GM12801 (cell line): ENCODE results near the gene RETN.

Experiments used
- CTCF ChIP-seq: IDR thresholded peaks from one replicate; pipeline ENCODE4 v1.5.1; 2011; ENCODE audit warnings: control low read depth; ENCODE audit not compliant: insufficient read length; ENCODE audit errors: extremely low read depth

The RETN gene

GRCh38 chr19:7646426-7646700 is 22.5 kb upstream of the RETN start:
- no peak for TF ChIP-seq CTCF

GRCh38 chr19:7647156-7647555 is 21.7 kb upstream of the RETN start:
- TF ChIP-seq CTCF, result no peak

- TF ChIP-seq CTCF, result no peak
Observed at GRCh38 chr19:7648265-7649014, 20.4 kb upstream of the RETN start.

- TF ChIP-seq CTCF, result no peak
Observed at GRCh38 chr19:7650148-7650547, 18.7 kb upstream of the RETN start.

GRCh38 chr19:7652061-7652641 is 16.7 kb upstream of the RETN start:
- no peak for TF ChIP-seq CTCF

- no peak for TF ChIP-seq CTCF
Observed at GRCh38 chr19:7654401-7654800, 14.4 kb upstream of the RETN start.

- no peak for TF ChIP-seq CTCF
Observed at GRCh38 chr19:7655581-7655980, 13.3 kb upstream of the RETN start.
